HG03565 (cell line): Measurements from ENCODE around the gene GP1BB.

Experiments used
- ATAC-seq: cut with Tn5 transposase; IDR thresholded peaks from one replicate; pipeline ENCODE4 v1.9.1; 2021; ENCODE audit warnings: mild to moderate bottlenecking, moderate library complexity; ENCODE audit not compliant: unreplicated experiment

Gene GP1BB

DNA sequence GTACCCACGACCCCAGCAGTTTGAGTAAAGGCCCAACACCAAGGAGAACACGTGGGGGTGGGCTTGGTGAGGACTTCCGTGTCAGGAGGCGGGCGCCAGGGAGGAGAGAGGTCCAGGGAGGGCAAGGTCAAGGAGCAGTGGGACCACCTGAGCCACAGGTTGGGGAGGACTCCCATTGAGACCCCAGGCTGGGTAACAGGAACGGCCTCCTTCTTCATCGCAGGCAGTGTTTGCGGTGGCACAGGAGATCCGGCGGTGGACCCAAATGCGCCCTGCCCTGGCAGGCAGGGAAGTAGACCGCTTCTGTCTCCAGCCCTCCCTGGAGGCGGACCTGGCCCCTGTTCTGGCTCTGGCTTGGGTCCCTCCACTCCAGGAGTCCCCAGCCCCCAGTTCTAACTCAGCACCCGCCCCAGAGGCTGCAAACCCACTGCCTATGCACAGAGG, 31.4 kb downstream of the GP1BB start:
- ATAC-seq, result no peak

DNA sequence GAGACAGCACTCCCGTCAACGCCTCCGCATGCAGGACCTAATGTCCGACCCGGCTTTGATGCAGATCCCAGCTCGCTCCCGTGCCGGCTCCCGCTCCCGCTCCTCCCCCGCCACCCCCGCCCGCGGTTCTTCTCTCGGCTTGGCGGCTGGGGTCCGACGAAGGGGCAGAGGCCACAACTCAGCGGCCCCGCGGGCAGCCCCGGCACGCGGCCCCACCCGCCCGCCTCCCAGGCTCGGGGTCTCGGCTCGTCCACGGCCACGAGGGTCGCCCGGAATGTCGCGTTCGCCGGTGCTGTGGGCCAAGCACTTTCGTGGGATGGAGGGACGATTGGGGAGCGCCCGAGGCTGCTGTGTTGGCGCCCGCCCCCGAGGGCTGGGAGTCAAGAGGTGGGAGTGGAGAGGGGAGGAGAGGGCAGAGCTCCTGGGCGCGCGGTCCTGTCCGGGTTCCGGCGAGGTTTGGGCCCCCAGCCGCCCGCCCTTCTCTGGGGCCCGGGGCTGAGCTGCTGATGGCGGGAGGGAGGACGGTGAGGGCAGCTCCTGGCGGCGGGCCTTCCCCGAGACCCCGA, 31.9 kb downstream of the GP1BB start:
- no peak for ATAC-seq

DNA sequence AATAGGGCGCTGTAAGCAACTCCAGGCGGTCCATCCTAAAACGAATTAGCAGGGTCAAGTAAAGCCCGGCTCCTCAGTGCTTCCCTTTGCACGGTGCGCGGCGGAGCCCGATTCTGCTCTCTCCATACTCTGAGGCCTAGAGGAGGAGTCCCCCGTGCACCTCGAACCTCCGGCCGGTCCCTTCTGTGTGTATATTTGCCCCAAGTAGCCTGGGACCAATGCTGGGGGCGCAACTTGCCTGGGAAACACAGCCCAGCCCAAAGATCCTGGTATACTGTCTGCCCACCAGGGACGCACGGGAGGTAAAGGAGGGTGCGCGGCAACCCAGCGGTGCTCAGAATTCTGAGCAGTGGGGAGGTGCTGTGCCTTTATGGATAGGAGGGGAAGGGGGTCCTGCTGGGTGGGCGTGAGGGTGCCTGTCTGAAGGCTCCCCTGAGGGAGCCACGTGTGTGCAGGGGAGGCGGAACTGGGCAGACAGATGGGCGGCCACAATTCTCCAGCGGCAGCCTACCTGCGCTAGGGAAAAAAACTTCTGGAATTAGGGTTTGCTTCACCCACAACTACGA, 32.5 kb downstream of the GP1BB start:
- no peak for ATAC-seq

DNA sequence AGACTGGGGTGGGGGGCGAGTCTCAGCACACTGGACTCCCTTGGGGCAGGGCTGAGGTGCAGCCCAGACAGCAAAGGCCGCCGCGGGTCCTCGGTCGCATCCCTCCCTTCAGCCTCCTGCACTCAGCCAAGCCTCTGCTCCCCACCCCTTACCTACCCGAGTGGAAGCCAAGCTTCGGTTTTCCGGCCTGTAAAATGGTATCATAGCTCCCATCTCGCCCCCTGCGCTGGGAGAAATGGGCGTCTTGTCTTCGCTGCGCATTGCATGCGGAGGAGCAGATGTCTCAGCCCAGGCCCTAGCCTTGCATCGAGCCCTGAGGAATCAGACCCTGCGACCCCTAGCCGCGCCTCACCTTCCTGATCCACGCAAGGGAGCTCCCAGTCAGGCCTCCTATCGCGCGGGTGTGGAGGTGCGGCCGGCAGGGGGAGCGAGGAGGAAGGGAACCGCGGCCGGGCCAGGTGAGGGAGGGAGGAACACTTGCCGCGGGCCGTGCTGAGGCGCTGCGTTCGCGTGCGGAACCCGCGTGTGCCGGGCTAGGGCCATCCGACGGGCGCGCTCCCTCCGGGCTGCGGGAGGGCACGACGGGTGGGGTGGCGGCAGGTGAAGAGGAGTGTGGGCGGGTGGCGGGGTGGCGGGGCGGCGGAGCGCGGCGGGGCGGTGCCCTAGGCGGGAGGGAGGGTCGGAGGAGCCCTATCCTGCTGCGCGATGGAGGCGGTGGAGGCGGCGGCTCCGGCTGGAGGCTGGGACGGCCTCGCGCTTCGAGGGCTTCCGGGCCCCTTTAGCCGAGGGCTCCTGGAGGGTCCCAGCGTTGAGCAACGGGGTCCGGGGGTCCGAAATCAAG, 33.2 kb downstream of the GP1BB start:
- ATAC-seq, result no peak

DNA sequence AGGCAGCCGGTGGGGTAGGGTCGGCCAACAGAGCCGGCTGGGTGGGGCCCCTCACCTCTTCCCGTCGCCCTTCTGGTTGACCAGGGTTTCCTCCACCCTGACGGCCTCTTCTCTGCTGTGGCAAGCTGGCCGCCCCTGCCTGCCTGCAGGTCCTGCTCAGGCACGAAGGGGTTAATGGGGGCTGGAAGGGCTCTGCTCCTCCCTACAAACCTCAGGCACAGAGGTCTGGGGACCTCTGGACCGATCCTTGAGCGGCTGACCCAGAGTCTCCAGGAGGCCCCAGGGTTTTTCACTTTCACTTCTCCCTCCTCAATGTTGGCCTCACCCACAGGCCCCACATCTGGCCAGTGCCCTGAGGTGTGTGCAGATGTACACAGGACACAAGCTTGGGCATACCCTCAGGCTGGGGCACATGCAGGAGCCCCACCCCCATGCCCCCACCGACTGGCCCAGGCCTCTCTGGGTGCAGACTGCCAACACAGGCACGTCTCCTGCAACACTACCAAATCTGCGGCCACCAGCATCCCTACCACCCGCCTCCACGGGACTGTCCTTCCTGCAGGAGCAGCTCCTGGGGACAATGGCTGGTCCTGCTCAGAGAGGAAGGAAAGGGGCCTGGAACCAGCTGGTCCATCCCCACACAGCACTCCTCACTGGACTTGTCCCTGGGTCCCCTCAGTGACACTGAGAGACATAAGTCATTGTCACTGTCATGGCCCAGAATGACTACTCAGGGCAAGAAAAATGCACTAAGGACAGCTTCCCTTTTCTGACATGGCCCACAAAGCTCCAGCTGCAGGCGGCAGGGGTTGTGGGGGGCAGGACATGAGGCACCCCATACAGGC, 34.0 kb downstream of the GP1BB start:
- ATAC-seq, result no peak

DNA sequence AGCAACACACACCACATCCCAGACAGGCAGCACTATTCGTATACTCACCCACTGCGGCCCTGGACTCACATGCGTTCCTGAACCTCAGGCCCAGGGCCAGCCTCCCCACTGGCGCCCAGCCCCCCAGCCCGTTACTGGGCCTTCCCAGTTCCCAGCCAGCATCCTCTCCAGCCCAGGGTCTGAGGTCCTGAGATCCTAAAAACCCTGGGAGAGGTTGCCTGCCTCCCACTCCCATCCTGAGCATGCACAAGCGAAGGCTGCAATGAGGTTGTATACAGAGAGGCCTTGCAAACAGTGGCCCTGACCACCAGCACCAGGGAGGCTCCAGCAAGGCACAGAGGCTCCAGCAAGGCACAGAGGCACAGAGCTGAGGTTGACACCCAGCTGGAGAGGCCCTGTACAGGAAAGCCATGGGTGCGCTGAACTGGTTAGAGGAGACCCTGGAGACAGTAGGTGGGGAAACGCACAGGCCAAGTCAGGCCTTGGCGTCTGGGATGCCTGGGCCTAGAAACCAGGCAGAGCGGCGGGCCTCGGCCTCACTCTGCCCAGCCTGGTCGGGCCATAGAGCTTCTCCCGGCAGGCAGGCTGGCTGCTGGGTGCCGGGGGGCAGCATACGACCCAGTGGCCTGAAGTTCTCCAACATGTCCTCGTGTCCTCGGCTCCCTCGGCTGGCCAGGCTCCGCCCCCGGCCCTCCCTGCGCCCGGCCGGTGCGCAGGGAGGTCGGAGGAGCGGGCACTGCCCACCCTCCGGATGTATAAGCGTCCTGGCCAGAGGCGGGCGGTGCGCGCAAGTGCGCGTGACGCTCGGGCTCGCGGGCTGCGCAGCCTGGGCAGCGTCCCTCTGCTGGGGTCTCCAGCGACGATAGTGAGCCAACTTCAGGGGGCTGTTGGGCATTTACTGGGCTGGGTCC, 34.9 kb downstream of the GP1BB start:
- no peak for ATAC-seq

DNA sequence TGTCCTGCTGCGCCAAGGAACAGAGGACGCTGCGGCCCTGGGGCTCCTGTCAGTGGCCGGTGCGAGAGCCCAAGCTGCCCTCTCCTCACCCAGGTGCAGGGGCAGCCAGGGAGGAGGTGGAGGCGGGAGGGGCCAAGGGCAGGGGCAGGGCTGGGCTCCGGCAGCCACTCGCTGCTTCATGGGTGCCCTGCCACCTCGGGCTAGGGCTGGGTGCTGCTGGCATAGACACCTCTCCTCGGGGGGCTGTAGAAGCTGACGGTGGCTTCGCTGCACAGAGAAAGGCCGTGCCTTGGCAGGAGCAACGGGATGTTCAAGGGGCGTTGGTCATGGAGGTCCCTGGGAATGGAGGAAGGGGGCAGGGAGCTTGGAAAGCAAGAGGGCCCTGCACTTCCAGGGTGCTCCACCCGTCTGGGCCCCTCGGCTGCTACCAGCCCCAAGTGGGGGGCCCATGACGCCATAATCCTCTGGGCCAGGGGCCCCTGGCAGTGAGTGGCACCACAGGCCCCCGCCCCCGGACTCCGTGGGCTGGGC, 35.6 kb downstream of the GP1BB start:
- ATAC-seq, result no peak

DNA sequence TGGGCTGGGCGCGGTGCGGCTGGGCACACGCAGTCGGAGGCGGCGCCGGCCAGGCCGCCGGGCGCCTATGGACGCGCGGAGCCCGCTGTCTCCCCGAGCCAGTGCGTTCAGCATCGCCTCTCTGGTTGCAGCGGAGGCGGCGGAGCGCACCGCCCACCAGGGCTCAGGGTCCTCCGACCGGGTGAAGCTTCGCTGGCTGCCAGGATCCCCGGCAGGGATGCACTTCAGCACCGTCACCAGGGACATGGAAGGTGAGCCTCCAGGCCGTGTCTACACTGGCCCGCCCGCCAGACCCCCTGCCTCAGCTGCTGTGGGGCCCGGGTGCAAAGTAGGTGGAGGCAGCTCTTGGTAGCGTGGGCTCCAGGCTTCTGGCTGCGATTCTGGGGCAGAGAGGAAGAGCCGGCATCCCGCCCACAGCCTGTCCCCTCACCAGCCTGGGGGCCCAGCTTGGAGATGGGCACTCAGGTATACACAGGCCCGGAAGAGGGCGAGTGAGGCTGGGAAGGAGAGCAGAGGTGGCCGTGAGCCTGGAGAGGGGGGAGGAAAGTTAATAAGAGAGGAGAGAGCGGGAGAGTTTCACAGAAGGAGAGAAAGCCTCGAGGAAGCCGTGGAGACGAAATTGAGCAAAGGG, 36.2 kb downstream of the GP1BB start:
- ATAC-seq, result no peak

DNA sequence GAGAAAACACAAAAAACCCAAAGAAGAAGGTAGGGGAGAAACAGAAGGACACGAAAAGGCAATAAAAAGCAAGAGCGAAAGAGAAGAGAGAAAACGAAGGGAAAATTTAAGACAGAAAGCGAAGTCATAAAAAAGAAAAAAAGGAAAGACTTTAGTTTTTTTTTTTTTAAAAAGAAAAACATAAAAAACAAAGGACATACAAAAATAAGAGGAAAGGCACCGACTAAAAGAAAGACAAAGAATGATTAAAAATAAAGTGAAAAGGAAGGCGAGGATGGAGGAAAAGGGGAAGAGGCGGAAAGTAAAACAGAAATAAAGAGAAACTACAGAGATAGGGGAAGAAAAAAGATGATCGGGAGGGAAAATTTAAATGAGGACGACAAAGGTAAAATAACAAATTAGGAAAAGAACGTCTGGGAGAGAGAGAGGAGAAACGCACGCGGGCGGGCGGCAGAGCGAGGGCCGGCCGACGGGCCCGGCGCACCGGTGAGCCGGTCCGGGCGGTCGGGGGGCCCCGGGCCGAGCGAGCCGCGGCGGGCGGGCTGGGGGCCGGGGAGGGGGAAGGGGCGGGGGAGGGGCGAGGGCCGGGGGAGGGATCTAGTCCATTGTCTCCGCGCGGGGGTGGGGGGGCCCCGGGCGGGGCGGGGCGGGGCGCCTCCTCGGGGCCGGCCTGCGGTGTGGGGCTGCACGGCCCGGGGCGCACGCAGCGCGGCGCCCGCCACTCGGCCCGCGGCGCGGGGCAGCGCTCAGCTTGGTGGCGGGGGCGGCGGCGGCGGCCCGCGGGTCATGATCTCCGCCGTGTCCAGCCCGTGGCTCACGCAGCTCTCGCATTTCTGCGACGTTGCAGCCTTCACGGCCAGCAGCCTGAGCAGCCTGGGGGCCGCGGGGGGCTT, 37.0 kb downstream of the GP1BB start, which contains the start of gene TBX1:
TBX1 (plus strand) TSS at position 721 of the 893 bp plus-strand sequence; CDS start at position 787, 66 bp downstream.
- no peak for ATAC-seq

DNA sequence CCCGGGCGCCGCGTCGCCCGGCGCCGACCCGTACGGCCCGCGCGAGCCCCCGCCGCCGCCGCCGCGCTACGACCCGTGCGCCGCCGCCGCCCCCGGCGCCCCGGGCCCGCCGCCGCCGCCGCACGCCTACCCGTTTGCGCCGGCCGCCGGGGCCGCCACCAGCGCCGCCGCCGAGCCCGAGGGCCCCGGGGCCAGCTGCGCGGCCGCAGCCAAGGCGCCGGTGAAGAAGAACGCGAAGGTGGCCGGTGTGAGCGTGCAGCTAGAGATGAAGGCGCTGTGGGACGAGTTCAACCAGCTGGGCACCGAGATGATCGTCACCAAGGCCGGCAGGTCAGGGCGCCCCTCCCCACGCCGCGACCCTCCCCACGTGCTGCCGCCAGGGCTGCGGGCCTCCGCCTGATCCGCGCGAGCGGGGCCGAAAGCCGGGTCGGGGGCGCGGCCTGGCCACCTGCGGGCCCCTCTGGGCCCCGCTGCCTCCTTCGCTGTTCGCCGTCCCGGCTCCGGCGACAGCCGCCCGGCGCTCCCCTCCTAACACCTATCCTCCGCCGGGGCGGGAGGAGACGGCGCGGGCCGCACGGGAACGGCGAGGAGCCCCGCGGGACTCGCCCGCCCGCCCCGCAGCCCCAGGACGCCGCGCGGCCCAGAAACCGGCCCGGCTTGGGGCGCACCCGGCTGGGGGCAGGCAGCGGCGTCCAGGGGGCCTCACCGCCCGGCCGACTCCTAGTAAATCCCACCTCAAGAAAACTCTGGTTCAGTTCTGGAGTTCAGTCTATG, 37.8 kb downstream of the GP1BB start:
- no peak for ATAC-seq

DNA sequence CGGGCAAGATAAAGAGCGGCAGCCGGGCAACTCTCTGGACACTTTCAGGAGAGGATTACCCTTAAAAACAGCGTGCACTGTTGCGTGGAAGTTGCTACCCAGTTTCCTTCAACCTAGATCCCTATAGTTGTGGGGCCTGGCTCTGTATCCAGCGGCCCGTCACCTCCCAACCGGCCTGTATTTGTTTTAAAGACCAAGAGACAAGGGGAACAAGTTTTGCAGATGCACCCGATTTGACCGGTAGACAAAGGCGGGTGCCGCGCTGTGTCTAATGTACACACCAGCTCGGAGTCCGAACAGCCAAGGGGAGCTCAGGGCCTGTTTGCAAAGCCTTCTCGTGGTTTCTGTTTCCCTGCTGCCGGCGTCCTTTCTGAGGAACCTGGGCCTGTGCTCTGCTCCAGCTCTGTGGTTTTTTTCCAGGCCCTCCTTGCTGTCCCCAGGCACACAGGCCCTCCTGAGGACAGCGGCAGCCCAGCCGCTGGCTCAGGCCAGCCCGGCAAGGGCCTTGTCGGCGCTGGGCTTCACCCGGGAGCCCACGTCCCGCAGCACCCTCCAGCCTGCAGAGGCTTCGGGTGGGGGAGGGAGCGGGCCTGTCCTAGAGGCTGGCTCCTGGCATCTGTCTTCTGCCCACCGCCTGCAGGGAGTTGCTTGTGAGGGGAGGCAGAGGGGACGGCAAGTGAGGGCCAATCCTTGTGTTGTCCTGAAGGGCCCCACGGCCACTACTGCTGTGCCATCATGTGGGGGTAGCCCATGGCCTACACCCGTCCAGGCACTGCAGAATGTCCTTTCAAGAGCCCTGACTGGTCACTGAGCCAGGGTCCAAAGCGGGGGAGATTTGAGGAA, 38.6 kb downstream of the GP1BB start:
- ATAC-seq, result no peak

DNA sequence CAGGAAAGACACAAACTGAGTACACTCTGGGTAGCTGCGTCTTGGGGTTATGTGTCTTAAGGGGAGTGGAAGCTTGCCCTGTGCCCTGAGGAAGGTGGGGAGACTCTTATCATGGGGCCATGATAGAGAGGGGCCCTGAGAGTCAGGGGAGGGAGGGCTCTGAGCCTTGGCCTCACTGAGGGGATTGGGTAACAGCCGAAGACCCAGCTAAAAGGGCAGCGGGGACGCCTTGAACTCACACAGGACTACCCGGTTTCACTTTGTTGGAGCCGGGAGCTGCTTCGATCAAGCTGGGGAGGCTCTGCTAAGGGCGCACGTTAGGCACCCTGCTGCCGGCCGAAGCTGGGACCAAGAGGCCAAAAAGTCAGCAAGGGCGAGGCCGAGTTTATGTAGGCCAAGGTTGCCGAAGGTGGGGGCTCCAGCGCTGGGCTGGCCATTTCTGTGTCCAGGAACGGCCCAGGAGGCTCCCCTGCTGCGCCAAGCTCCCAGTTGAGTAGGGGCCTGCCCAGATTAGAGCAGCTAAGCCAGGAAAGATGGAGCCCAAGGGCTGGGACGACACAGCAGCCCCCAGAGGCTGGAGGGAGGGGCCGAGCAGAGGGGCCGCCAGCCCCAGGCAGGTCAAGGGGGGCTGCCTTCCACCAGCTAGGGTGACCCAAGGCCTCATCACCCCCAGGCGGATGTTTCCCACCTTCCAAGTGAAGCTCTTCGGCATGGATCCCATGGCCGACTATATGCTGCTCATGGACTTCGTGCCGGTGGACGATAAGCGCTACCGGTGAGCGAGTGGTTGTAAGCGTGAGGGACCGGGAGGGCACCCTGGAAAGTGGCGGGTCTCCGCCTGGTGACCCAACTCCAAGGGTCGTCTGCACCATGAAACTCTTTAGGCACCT, 39.5 kb downstream of the GP1BB start:
- no peak for ATAC-seq

DNA sequence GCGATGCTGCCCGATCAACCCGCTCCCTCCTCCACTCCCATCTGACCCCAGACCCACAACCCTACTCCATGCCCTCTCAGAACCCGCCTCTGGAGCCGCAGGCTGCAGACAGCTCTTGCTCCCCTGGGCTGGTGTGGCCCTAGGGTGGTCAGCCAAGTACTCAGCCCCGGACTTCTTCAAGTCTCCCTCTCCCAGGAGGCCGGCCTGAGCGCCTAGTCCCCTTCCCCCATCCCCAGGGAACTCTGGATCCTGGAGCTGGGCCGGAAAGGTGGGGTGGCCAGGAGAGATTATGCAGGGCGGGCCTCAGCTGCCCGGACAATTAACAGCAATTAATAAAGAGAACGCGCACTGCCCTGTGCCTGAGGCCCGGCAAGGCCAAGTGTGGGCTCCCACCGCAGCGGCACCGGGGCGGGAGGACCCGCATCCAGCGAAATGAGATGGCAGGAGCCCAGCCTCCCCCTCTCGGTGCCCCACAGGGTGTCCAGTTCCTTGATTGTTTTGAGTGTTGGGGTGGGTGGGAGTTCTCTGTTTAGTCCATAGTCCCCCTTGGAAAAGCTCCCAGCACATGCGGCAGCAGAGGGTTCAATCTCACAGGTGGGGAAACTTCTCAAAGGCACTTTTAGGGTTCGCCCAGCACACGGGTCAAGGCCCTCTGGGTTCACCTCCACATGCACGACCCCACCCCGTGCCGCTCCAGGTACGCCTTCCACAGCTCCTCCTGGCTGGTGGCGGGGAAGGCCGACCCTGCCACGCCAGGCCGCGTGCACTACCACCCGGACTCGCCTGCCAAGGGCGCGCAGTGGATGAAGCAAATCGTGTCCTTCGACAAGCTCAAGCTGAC, 40.3 kb downstream of the GP1BB start:
- ATAC-seq, result no peak

DNA sequence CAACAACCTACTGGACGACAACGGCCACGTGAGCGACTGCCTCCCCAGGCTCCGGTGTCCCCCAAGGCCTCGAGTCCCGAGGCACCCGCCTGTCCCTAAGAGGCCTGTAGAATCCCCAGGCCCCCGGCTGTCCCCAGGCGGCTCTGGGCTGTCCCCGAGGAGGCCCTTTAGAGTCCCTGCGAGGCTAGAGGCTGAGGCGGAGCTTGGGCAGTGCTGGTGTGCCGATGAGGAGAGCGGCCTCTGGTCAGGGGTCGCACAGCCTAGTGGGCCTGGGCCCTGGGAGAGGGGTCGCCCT, 40.9 kb downstream of the GP1BB start:
- ATAC-seq, result no peak
